ENCODE data around the gene CARD11.
"Not testable (repeated sequence)": the region's sequence is repeated elsewhere in the genome, so short reads cannot be mapped to it uniquely, and the experiment has no call there.

Gene CARD11

DNA sequence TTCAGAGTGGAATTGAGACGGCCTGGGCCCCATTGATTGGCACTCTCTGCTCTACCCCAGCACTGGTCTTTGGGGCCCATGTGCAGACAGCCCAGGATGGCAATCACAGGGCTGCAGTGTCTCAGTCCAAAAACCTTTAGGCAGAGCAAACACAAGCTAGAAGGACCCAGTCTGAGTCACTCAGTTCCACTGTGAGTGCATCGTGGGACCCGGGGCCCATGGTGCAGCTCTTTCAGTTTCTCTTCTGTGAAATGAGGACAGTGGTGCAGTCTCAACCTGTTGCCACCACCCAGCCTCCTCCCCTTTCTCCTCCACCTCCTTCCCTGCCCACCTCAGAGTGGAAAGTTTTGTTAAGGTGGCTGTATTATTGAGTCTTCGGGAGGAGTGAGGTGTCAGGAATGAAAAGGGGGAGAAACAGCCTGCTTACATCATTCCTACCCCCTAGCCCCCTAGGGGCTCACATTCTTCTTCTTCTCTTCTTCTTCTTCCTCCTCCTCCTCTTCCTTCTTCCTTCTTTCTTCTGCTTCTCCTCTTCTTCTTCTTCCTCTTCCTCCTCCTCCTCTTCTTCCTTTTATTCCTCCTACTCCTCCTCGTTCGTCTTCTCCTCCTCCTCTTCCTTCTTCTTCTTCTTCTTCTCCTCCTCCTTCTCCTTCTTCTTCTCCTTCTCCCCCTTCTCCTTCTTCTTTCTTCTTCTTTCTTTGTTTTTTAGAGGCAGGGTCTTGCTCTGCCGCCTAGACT lies 19.5 kb upstream of the CARD11 start:
- FAIRE-seq = peak; percentile 87

DNA sequence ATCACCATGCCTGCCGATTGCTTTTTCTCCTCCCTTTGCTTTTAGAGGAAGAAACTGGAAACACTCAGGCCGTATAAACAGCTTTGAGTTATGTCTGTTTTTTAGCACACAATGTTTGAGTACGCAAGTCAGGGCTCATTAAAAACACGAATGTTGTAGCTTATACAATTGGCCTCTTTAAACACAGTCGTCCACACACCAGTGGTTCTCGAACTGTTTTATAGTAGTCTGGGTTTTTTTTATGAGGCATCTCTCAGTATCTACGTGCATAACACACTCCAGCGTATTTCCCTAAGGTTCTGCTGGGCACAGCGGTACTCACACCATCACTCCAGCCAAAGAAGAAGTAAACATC lies 13.4 kb upstream of the CARD11 start:
- TF ChIP-seq POLR2A (IDR thresholded peaks at IDR 0.05; ENCODE audit: low read depth, low read length) (no peak), POLR2AphosphoS5 (IDR thresholded peaks at IDR 0.05; ENCODE audit: low read depth, low read length) (no peak), TAF1 (IDR thresholded peaks at IDR 0.05; ENCODE audit: borderline replicate concordance, low read depth, low read length) (no peak)
- no peak for DNase-seq (ENCODE audit: insufficient read length)
- FAIRE-seq = no peak

More for the DNA sequence above, 19.5 kb upstream of the CARD11 start:
- peak; percentile 48 for DNase-seq (ENCODE audit: insufficient read length)
- TF ChIP-seq POLR2AphosphoS5 (IDR thresholded peaks at IDR 0.05; ENCODE audit: low read depth, low read length) = no peak
- no peak for TF ChIP-seq TAF1 (IDR thresholded peaks at IDR 0.05; ENCODE audit: borderline replicate concordance, low read depth, low read length)
- no peak; the same call in 1 of the 2 replicates for TF ChIP-seq POLR2A (IDR thresholded peaks at IDR 0.05; ENCODE audit: low read depth, low read length)

DNA sequence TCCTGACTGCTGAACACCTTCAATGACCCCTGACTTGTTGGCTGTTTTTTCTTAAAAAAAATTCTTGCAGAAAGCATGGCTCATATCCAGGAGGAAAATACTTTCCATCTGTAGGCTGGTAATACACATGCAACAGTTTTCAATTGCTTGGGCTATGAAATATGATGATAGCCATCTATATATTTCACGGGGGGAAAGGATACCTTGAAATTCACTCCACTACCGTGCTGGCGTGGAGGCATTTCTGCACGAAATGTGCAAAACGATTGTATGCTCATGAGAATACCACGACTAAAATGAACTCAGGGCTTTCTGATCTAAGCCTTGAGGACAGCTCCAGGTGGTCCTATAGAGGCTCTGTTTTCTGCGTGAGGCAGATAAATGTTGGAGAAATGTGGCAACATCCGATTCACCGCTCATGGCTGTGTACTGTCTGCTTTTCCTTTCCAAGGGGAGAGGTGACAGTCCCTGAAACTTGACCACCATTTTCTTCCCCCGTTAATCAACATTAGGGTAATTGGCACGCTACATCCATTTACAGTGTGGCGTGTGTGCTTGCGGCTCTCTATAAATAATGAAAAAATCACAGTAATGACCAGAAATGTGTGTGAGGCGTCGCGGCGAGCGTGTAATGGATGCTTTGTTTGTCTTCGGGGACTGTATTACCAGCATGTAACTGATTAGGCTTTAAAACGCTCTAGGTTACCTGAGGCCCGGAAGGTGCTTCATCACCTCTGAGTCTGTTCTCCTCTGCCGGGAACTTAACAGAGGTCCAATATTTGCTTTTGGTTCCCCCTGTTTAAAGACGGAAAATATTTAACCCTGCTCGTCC lies 12.8 kb upstream of the CARD11 start:
- no peak for FAIRE-seq
- TF ChIP-seq POLR2AphosphoS5 (IDR thresholded peaks at IDR 0.05; ENCODE audit: low read depth, low read length) = no peak
- no peak for DNase-seq (ENCODE audit: insufficient read length)

DNA sequence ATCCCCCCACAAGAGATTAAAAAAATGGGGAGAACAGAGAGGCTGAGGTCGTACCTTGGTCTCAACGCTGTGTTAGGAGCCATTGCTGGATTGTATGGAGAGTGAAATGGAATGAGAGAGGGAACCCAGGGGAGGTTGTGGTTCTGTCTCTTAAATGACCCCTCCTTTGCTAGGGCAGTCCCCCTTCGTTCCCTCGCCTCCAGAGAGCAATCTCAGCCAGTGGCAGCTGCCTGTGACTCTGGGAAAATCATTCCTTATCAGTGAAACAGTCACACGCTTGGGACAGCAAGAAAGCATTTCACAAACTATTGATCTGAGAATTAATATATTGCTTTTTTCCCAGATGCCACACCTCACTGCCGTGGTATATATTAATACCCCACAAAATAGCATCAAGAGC lies 12.0 kb upstream of the CARD11 start:
- DNase-seq (ENCODE audit: insufficient read length) = no peak
- TF ChIP-seq TAF1 (IDR thresholded peaks at IDR 0.05; ENCODE audit: borderline replicate concordance, low read depth, low read length) = no peak
- TF ChIP-seq POLR2A (IDR thresholded peaks at IDR 0.05; ENCODE audit: low read depth, low read length) = no peak
- no peak for TF ChIP-seq POLR2AphosphoS5 (IDR thresholded peaks at IDR 0.05; ENCODE audit: low read depth, low read length)

DNA sequence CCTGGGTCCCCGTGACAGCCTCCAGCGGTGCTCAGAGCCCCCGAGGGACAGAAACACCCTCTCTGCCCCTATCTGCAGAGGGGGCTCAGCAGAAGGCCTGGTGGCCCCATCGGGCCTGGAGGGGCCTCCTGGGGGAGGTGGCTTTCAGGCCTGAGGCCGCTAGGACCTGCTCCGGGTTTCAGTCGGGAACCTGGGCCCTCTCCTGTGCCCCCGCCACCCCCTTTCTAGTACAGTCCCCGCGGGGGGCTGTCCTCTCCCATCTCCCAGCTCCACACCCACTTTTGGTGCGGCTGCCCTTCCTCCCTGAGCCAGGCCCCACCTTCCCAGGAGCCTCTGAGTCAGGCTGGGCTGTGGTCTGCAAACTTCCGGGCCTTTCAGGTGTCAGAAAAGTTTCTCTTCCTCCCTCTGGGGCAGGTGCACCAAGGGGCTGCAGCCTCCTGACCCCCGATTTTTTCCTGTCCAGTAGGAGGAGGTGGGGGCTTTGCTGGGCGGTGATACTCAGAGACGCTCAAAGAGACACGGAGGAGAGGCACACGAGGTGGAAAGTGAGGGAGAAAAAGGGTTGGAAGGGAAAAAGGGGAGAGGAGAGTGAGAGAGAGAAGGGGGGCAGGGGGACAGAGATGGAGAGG lies 692 bp downstream of the CARD11 start:
- FAIRE-seq (peak; percentile 99), DNase-seq (ENCODE audit: insufficient read length) (peak; percentile 75)
- TF ChIP-seq POLR2A (IDR thresholded peaks at IDR 0.05; ENCODE audit: low read depth, low read length) (peak; percentile 5; the same call in 1 of the 2 replicates), POLR2AphosphoS5 (IDR thresholded peaks at IDR 0.05; ENCODE audit: low read depth, low read length) (no peak; the same call in 1 of the 2 replicates)

More for the DNA sequence above, 12.0 kb upstream of the CARD11 start:
- FAIRE-seq = no peak

DNA sequence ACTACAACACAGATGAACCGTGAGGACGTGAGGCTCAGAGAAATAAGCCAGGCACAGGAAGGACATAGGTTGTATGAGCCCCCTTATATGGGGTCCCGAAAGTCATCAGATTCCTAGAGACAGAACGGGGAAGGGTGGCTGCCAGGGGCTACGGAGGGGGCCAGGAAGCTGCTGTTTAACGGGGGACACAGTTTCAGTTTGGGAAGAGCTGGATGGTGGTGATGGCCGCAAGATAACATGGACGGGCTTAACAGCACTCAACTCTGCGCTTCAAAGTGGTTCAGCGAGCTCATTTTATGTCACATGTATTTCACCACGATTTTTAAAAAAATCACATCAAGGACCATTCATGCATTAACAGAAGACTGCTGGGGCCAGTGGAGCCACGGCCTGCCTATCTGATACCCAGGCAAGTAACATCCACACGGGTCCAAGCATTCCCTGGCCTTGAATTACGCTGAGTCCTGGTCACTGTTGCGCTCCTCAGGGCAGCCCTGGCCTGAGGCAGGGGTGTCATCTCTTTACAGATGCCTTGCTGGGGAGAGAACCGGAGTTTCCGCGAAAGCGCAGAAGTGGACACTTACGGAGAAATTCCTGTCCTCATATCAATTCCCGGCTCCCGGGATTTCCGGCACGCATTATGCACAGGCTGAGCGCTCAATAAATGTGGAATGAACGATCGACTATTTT lies 1.5 kb downstream of the CARD11 start:
- no peak for DNase-seq (ENCODE audit: insufficient read length)

DNA sequence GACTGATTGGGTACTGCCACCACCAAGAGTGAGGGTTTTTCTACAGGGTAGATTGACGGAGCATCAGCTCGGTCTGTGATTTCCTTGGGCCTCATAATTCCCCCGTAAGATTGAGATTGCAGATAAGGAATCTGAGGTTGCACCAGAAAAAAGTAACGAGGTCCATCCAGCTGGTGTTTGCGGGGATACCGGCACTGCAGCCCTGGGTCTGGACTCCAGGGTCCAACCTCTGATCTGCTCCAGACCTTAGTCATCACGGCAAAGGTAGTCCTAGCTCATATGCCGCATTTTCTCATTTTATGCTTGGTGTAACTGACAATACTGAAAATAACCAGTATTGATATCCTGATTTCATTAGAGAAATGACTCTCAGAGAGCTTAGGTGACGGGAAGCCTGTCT lies 3.9 kb downstream of the CARD11 start:
- no peak for DNase-seq (ENCODE audit: insufficient read length)
- FAIRE-seq = no peak
- TF ChIP-seq TAF1 (IDR thresholded peaks at IDR 0.05; ENCODE audit: borderline replicate concordance, low read depth, low read length) (no peak), POLR2AphosphoS5 (IDR thresholded peaks at IDR 0.05; ENCODE audit: low read depth, low read length) (no peak), POLR2A (IDR thresholded peaks at IDR 0.05; ENCODE audit: low read depth, low read length) (no peak)

More for the DNA sequence above, 1.5 kb downstream of the CARD11 start:
- FAIRE-seq = no peak
- TF ChIP-seq POLR2A (IDR thresholded peaks at IDR 0.05; ENCODE audit: low read depth, low read length) (no peak), TAF1 (IDR thresholded peaks at IDR 0.05; ENCODE audit: borderline replicate concordance, low read depth, low read length) (no peak), POLR2AphosphoS5 (IDR thresholded peaks at IDR 0.05; ENCODE audit: low read depth, low read length) (no peak)

DNA sequence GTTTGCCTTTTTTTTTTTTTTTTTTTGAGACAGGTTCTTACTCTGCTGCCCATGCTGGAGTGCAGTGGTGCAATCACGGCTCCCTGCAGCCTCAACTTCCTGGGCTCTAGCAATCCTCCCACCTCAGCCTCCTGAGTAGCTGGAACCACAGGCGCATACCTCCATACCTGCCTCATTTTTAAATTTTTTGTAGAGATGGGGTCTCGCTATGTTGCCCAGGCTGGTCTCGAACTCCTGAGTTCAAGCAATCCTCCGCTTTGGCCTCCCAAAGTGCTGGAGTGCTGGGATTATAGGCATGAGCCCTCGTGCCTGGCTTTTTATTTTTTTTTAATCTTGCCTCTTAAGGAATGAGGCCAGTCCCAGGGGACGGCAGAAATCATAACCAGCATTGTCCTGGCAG lies 5.7 kb downstream of the CARD11 start:
- not testable (repeated sequence) for FAIRE-seq; DNase-seq (ENCODE audit: insufficient read length)

DNA sequence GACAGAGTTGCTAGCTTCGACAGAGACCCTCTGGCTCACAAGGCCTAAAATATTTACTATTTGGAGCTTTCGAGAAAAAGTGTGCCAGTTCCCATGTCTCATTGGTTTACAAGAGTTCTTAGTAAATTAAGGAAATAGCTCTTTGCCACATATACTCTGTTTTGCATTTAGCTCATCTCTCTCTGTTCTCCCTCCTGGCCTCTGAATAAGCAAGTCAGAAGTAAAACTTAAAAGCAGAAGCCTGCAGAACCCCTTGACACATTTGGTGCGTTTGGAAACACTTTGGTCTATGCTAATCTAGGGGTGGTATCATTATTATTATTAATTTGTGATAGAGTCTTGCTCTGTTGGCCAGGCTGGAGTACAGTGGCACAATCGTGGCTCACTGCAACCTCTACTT lies 6.4 kb downstream of the CARD11 start:
- FAIRE-seq = no peak
- DNase-seq (ENCODE audit: insufficient read length) = no peak
- TF ChIP-seq TAF1 (IDR thresholded peaks at IDR 0.05; ENCODE audit: borderline replicate concordance, low read depth, low read length) (no peak), POLR2AphosphoS5 (IDR thresholded peaks at IDR 0.05; ENCODE audit: low read depth, low read length) (no peak), POLR2A (IDR thresholded peaks at IDR 0.05; ENCODE audit: low read depth, low read length) (no peak)

DNA sequence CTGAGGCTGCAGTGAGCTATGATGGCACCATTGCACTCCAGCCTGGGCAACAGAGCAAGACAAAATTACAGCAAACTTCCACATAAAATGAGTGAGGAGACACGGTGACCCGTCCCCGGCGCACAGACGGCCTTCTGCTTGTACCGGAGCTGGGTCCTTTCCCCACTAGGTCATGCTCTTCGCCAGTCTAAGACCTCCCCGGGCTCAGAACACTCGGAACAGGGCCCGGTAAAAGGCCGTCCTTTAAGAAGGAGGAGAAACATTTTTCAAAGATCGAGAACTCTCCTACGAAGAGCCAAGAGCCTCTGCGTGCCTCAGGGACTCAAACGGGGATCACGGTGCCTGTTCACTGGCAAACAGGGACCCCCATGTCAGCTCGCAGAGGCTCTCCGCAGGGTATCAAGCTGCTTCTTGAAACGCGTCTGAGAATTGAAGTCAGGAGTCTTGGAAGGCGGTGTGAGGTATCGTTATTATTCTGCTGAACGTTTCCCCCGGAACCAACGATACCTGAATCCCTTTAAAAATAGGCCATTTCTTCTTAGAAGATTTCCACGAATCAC lies 9.0 kb downstream of the CARD11 start:
- DNase-seq (ENCODE audit: insufficient read length) = no peak
- TF ChIP-seq POLR2A (IDR thresholded peaks at IDR 0.05; ENCODE audit: low read depth, low read length) (no peak), POLR2AphosphoS5 (IDR thresholded peaks at IDR 0.05; ENCODE audit: low read depth, low read length) (no peak), TAF1 (IDR thresholded peaks at IDR 0.05; ENCODE audit: borderline replicate concordance, low read depth, low read length) (no peak)
- FAIRE-seq = no peak

DNA sequence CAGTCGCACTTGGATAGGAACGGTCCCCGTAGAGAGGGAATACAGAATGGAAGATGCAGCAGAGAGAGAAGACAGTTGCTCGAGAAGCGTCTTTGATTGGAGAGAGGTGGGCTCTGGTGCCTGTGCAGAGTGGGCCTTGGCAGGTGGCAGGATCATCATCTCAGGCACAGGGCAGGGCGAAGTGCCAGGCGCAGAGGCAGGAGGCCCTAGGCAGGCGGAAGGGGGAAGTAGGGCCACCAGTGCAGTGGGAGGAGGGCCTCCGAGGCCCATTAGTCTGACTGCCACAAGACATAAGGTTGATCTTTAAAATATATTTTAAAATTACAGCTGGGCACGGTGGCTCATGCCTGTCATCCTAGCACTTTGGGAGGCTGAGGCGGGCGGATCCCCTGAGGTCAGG lies 10.1 kb downstream of the CARD11 start:
- FAIRE-seq (no peak), DNase-seq (ENCODE audit: insufficient read length) (no peak)
- no peak for TF ChIP-seq POLR2A (IDR thresholded peaks at IDR 0.05; ENCODE audit: low read depth, low read length)
- no peak for TF ChIP-seq POLR2AphosphoS5 (IDR thresholded peaks at IDR 0.05; ENCODE audit: low read depth, low read length)
- no peak for TF ChIP-seq TAF1 (IDR thresholded peaks at IDR 0.05; ENCODE audit: borderline replicate concordance, low read depth, low read length)

All from GM12892 (cell line).